ENCODE measurements around the gene HMCES. TPM values are rescaled to one million over a fixed set of nuclear protein-coding genes. Genes with fewer than 3 reads are reported as not detected.
A peak's percentile ranks its signal among the peaks of the same experiment; 100 is the strongest.

Gene HMCES
- total RNA-seq, 6 experiments from 2014 or later, result 17.4 to 36.9 (median 20.1) TPM

- Histone ChIP-seq H3K27ac (no peak overlapping the region), H3K36me3 (peaks cover 0 to 15% (median 9%) of the 10 kb centered on the region in 4 donors), H3K4me1 (peaks cover 0 to 4% (median under 1%) of the 10 kb centered on the region in 4 donors), H3K27me3 (no peaks in the 10 kb centered on the region), H3K9me3 (no peaks in the 10 kb centered on the region), H3K4me3 (no peak overlapping the region)
- TF ChIP-seq POLR2A (IDR thresholded peaks at IDR 0.05), result no peak
- TF ChIP-seq, protein P1, sequence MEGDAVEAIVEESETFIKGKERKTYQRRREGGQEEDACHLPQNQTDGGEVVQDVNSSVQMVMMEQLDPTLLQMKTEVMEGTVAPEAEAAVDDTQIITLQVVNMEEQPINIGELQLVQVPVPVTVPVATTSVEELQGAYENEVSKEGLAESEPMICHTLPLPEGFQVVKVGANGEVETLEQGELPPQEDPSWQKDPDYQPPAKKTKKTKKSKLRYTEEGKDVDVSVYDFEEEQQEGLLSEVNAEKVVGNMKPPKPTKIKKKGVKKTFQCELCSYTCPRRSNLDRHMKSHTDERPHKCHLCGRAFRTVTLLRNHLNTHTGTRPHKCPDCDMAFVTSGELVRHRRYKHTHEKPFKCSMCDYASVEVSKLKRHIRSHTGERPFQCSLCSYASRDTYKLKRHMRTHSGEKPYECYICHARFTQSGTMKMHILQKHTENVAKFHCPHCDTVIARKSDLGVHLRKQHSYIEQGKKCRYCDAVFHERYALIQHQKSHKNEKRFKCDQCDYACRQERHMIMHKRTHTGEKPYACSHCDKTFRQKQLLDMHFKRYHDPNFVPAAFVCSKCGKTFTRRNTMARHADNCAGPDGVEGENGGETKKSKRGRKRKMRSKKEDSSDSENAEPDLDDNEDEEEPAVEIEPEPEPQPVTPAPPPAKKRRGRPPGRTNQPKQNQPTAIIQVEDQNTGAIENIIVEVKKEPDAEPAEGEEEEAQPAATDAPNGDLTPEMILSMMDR (IDR thresholded peaks at IDR 0.05), result no peak
- intact Hi-C loops (cut with DNase I), result no loop called here
- DNase-seq, result no peak
- WGBS (ENCODE audit: insufficient coverage, low coverage, low lambda C conversion rate, missing lambda C conversion rate), result 80% methylated on average over 3 of the region's 3 CpGs
- no peak for ATAC-seq
These were observed 30.0 kb downstream of the HMCES start for GRCh38 chr3:129308636-129309035.

DNA sequence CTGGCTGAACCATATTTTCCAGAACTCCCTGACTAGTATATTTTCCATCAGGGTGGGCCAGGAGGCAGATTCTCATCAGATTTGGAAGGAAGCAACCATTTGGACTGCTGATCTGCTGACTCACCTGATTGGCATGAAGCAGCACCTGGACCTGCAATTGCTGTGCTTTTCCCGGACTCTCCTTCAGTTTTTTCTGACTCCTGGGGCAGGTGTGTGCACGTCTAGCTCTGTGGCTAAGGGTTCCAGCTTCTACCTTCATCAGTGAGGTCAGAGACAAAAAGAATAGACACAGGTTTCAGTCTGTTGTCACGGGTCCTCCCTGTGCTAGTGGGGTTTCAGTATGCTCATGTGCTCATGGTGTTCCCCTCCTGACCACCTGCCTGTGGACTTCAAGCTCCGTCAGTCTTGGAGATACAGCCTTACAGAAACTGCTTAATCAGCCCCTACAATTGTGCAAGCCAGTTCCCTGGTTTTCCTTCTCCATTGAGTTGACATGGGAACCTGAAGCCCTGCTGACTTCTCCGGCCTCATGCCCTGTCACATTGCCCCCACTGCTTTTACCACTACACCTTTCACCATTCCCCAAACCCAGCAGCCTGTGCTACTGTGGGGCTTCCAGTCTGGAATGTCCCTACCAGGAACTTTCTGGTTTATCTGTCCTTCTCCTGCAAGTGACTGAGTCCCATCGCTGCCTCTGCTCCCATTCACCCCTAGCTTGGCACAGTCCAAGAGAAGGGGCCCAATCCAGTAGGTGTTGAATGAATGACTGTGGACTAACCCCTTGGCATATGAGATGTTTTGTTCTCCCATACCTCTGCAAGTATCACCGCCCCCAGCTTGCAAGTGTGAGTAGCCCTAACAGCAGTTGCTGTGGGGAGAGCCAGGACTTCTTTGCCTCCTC, 31.7 kb downstream of the HMCES start:
- TF ChIP-seq, protein P1 (IDR thresholded peaks at IDR 0.05), result no peak
- TF ChIP-seq POLR2A (IDR thresholded peaks at IDR 0.05), result no peak
- ATAC-seq (peak in 1 of 4 donors; percentile 20), DNase-seq (no peak)
- Histone ChIP-seq H3K27ac (no peak overlapping the region), H3K9me3 (no peaks in the 10 kb centered on the region), H3K4me1 (peaks cover 0 to 16% (median 6%) of the 10 kb centered on the region in 4 donors), H3K36me3 (peaks cover 0 to 2% (median 0%) of the 10 kb centered on the region in 4 donors), H3K4me3 (no peak overlapping the region), H3K27me3 (no peaks in the 10 kb centered on the region)
- intact Hi-C loops (cut with DNase I), result no loop called here
- WGBS (ENCODE audit: insufficient coverage, low coverage, low lambda C conversion rate, missing lambda C conversion rate), result 53% methylated on average over 5 of the region's 7 CpGs

DNA sequence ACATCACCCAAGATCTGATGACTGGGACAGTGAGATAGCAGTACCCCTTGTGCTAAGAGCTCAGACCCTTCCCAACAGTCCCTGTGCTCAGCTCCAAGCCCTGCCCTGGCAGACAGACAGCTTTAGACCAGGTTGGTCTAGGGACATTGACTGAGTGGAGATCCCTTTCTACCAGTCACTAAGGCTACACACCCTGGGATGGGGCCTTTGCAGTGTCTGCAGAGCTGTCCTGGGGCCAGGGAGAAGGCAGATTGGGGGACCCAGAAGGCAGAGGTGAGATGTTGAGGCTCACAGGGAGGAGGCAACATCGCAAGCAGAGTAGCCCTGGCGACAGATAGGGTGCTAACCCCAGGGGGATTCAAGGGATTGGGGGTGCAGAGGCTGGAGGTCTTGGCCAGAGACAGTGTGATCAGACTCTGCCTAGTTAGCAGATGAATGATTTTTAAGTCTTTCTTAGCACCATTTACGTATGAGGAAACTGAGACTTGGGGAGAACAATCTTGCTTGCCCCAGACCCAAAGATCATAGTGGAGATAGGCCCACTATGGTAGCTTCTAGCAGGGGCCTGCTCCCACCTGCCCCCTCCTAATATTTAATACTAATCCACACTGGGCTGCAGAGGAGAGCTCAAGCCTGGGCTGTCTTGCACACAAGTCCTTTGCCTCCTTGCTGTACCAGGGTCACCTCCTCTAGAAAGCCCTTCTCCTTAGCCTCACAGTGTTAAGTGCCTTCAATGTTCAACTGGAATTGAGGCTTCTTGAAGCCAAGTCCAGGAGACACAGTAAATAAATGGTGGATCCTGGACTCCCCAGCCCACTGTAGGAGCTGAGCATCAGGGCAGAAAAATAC, 32.6 kb downstream of the HMCES start:
- ATAC-seq (no peak), DNase-seq (no peak)
- no peak for TF ChIP-seq POLR2A (IDR thresholded peaks at IDR 0.05)
- TF ChIP-seq, protein P1 (IDR thresholded peaks at IDR 0.05), result no peak
- no CpG with 5 or more reads among the region's 3 CpGs for WGBS (ENCODE audit: insufficient coverage, low coverage, low lambda C conversion rate, missing lambda C conversion rate)
- Histone ChIP-seq H3K9me3 (no peaks in the 10 kb centered on the region), H3K27me3 (no peaks in the 10 kb centered on the region), H3K4me3 (no peak overlapping the region), H3K36me3 (no peaks in the 10 kb centered on the region), H3K27ac (no peak overlapping the region), H3K4me1 (peaks cover 0 to 16% (median 6%) of the 10 kb centered on the region in 4 donors)
- intact Hi-C loops (cut with DNase I), result no loop called here

DNA sequence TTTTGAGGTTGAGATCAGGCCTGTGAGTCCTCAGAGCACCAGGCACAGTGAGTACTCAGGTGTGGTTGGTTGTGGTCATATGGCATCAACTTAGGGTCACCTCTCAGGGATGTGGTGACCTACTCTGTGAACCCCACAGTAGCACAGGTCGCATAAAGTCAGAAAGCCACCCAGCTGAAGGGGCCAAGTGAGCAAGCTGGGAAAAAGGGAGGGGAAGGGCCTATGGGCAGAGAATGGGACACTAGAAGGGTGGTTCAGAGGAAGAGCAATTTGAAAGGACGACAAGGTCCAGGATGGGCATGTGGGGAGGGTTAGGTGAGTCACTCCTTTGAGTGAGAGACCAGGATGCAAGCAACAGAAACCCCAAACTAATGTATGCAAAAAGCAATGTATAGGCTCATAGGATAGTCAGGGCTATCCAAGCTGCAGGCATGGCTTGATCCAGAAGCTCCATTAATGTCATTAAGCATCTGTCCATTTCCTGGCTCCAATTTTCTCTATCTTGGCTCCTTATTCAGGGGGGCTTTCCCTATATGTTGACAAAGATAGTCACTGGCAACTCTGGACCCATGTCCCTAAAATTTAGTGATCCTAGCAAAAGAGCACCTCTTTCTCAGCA, 33.5 kb downstream of the HMCES start:
- no peak for ATAC-seq
- Histone ChIP-seq H3K4me3 (no peak overlapping the region), H3K9me3 (no peaks in the 10 kb centered on the region), H3K27ac (no peak overlapping the region), H3K27me3 (no peaks in the 10 kb centered on the region), H3K4me1 (peaks cover 0 to 20% (median 6%) of the 10 kb centered on the region in 4 donors), H3K36me3 (no peaks in the 10 kb centered on the region)
- 92% methylated on average over 2 of the region's 2 CpGs for WGBS (ENCODE audit: insufficient coverage, low coverage, low lambda C conversion rate, missing lambda C conversion rate)
- no peak for DNase-seq
- TF ChIP-seq POLR2A (IDR thresholded peaks at IDR 0.05), result no peak
- TF ChIP-seq, protein P1 (IDR thresholded peaks at IDR 0.05), result no peak
- intact Hi-C loops (cut with DNase I), result no loop called here

All from right lobe of liver (tissue), 6 donors.